T-helper 1 cell treated with Interleukin-12 subunit alpha and Interleukin-12 subunit beta and Interleukin-4 antibody, amounts not matched to agents 30 μg/mL and 1 μg/mL, for 36 hours (primary cell): ENCODE data around the gene CTDSPL.

Experiments
- H3K27ac Mint-ChIP-seq: one replicate; pipeline ENCODE4 v1.8.0; 2021; ENCODE audit warnings: mild to moderate bottlenecking, mixed read lengths
- H3K27me3 Mint-ChIP-seq: one replicate; pipeline ENCODE4 v1.8.0; 2021; ENCODE audit warnings: low read depth, mixed read lengths
- H3K36me3 Mint-ChIP-seq: one replicate; pipeline ENCODE4 v1.8.0; 2021; ENCODE audit warnings: low read depth, mixed read lengths
- H3K4me1 Mint-ChIP-seq: one replicate; pipeline ENCODE4 v1.8.0; 2021; ENCODE audit warnings: low read depth, mixed read lengths
- H3K4me3 Mint-ChIP-seq: one replicate; pipeline ENCODE4 v1.8.0; 2021; ENCODE audit warnings: mild to moderate bottlenecking, moderate library complexity, mixed read lengths
- H3K9me3 Mint-ChIP-seq: one replicate; pipeline ENCODE4 v1.8.0; 2021; ENCODE audit warnings: mixed read lengths

The CTDSPL gene

DNA sequence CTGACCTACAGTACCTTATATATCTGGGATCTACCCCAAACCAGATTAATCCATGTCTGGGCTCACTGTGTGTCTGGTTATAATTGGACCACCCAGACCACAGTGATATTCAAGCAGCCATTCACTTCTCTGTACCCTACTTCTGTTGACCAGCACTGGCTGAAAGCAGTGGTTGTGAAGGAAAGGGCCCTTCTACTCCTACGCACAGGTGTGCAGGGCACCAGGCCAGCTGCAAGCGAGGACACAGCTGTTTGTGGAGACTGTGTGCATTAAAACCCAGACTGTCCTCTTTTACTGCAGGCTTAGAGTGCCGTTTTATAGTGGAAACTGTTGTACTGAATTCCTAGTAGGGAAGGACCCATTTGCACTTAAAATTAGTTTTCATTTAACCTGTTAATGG, 29.5 kb downstream of the CTDSPL start:
- peaks cover 15% of the 10 kb centered on the region for H3K27me3 Mint-ChIP-seq
- H3K4me1 Mint-ChIP-seq: no peaks in the 10 kb centered on the region
- H3K27ac Mint-ChIP-seq: no peak overlapping the region
- H3K36me3 Mint-ChIP-seq: no peaks in the 10 kb centered on the region
- H3K4me3 Mint-ChIP-seq: no peak overlapping the region
- H3K9me3 Mint-ChIP-seq: no peaks in the 10 kb centered on the region

DNA sequence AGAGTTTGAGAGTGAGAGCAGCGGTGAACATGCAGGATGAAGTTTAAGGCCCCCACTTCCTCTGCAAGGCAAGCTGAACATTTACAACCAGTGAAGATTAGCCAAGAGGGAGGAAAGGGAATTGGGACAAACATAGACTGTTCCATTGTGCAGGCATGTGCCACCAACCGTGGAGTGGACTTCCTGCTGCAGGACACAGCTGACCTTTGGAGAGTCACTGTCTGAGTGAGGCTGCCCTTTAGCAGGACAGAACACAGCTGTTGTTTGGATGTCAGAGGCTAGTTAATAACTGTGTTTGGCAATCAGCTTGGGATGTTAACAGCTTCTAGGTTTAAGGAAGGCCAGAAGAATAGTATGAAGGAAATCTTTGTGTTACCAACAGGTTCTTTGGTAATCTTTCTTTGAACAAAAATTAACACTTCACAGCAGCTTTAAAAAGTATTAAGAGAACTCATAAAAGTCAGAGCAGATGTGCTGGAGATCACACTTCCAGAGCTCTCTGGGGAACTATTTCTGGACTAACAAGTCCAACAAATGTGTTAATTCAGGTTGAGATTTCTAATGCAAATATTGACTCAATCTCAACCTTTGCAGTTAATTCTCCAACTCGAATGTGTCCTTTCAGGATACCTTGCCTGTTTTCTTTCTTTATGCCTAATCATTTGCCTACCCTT, 31.4 kb downstream of the CTDSPL start:
- Mint-ChIP-seq H3K27me3 (peaks cover 16% of the 10 kb centered on the region), H3K4me1 (no peaks in the 10 kb centered on the region), H3K4me3 (no peak overlapping the region), H3K9me3 (no peaks in the 10 kb centered on the region), H3K27ac (no peak overlapping the region), H3K36me3 (no peaks in the 10 kb centered on the region)

DNA sequence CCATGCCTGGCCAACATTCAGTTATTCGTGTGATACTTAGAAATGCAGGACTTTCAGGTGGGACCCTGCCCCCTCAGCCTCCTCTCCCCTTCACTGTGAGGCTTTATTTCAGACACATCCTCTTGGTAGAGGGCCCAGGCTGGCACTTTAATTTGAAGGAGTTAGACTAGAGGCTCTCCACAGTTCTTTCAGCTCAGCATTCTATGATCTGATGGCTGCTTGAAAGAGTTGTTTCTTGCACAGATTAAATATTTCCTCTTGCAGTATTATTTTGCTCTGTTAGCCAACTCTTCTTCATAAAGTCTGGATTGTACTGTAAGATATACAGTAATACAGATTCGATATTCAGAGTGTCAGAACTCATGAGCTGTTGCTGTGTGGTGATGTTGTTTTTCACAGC, 35.1 kb downstream of the CTDSPL start:
- Mint-ChIP-seq H3K27me3 (peaks cover 16% of the 10 kb centered on the region), H3K4me1 (peaks cover 18% of the 10 kb centered on the region), H3K4me3 (no peak overlapping the region), H3K36me3 (no peaks in the 10 kb centered on the region), H3K9me3 (no peaks in the 10 kb centered on the region), H3K27ac (no peak overlapping the region)

DNA sequence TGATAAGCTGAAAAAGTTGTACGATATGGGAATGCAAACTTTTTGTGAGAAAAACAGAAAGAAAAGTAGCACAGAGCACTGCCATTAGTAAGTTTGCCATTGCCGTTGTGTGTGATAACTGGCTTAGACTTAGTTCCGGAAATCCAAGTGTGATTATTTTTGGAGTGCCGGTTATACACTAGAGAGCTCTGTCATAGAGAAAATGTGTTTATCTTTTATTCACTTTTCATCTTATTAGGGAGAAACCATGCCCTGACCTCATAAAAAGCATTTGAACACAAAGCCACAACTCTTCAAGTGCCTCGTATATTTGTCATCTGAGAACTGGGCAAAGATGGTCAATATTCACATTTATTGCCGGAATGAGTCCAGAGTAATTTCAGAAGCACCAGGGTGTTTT, 36.1 kb downstream of the CTDSPL start:
- peaks cover 27% of the 10 kb centered on the region for H3K4me1 Mint-ChIP-seq
- H3K27me3 Mint-ChIP-seq: peaks cover 13% of the 10 kb centered on the region
- no peak overlapping the region for H3K27ac Mint-ChIP-seq
- H3K9me3 Mint-ChIP-seq: no peaks in the 10 kb centered on the region
- H3K4me3 Mint-ChIP-seq: no peak overlapping the region
- H3K36me3 Mint-ChIP-seq: peaks cover under 1% of the 10 kb centered on the region

DNA sequence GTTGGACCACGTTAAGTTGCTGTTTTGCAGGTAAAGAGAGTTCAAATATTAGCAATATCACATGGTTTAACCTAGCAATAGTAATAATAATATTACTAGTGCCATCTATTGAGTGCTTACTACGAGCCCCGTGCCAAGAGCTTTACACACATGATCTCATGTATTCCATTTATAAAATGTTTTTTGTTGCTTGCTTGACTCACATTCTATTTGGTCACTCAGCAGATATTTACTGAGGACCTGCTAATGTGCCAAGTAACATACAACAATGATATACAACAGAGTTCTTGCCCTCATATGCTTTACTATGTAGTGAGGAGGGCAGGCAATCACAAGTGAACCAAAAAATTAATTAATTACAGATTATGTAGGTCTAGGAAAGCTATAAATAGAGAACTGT, 36.7 kb downstream of the CTDSPL start:
- Mint-ChIP-seq H3K4me1 (peaks cover 34% of the 10 kb centered on the region), H3K27me3 (peaks cover 10% of the 10 kb centered on the region), H3K9me3 (no peaks in the 10 kb centered on the region), H3K27ac (no peak overlapping the region), H3K36me3 (peaks cover 3% of the 10 kb centered on the region), H3K4me3 (no peak overlapping the region)

DNA sequence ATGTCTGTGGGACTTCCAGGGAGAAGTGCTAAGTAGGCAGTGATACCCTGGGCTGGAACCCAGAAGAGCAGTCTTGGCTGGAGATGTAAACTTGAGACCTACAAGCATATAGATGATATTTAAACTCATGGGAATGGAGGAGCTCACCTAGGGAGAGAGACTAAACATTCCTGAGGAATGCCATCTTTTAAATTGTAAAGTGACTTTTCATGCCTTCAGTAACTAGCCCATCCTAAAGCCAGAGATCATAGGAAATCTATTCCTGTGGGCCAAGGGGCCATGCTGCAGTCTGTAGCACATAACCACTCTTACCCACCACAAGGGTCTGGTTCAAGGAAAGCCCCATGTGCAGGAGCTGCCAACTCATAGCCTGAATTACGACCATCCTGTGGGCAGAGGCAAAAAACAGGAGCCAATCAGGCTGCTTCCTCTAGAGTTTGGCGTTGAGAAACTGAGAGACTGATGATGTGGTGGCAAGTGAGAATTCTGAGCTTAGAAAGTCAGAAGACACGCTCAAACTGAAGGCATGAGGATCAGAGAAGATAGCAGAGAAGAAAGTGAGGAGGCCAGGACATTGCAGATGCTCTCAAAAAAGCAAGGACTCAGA, 37.5 kb downstream of the CTDSPL start:
- Mint-ChIP-seq H3K27me3 (peaks cover 8% of the 10 kb centered on the region), H3K4me1 (peaks cover 41% of the 10 kb centered on the region), H3K4me3 (no peak overlapping the region), H3K36me3 (peaks cover 3% of the 10 kb centered on the region), H3K27ac (no peak overlapping the region), H3K9me3 (no peaks in the 10 kb centered on the region)

DNA sequence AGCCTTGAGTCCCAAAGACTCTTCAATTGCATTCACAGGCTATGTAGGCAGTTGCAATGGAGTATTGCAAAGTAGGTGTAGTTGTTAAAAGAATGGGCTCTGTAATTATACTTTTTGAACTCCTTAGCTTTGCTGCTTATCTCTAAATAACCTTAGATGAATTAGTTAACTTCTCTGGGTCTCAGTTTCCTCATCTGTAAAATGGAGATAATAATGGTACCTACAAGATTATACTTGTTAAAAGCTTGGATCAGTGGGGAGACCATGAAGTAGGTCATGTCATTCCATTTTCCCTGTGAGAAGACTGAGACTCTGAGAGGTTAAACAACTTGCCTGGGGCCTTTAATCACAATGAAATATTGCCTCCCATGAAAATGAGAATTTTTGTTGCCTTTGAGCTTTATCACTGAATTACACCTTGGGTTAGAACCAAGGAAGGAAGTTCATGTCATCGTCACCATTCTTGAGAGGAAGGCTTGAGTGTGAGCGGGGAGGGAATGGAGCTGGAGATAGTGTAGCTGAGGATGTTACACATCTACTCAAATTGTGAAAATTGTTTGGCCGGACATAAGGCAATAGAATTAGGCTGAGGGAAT, 38.1 kb downstream of the CTDSPL start:
- Mint-ChIP-seq H3K36me3 (peaks cover 3% of the 10 kb centered on the region), H3K9me3 (no peaks in the 10 kb centered on the region), H3K27me3 (peaks cover 4% of the 10 kb centered on the region), H3K27ac (no peak overlapping the region), H3K4me1 (peaks cover 46% of the 10 kb centered on the region), H3K4me3 (no peak overlapping the region)

DNA sequence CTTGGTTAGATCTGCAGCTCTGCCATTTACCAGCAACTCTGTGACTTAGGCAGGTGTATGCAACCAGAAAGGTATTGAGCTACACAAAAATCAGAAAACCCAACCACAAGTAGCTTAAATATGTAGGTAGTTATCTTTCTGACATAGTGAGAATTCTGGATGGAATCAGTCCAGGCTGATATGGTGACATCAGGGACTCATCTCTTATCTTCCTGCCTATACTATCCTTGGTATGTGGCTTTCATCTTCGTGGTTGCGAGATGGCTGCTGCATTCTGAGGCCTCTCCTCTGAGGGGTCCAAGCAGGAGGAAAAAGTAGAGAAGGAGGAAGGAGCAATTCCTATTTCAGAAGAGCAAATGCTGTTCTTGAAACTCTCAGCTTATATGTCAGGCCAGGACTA, 40.0 kb downstream of the CTDSPL start:
- peaks cover 3% of the 10 kb centered on the region for H3K36me3 Mint-ChIP-seq
- no peak overlapping the region for H3K4me3 Mint-ChIP-seq
- no peaks in the 10 kb centered on the region for H3K27me3 Mint-ChIP-seq
- no peaks in the 10 kb centered on the region for H3K9me3 Mint-ChIP-seq
- H3K27ac Mint-ChIP-seq: no peak overlapping the region
- peaks cover 58% of the 10 kb centered on the region for H3K4me1 Mint-ChIP-seq

DNA sequence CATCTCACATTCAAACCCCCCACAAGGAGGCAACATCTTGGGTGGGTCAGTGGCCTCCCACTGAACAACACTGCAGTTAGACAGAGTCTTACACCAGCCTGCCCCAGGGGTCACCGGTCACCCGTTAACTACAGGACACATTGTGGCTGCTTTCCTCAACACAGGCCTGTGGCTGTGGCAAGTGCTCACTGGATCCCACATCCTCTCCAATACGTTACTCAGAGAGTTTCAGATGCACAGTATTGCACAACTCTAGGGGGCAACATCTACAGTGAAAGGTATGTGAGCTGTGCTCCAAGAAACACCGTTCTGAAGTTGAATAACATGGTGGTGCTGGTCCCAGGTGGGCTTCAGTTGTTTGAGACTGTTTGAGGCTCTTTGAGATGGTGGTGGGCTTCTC, 41.0 kb downstream of the CTDSPL start:
- H3K4me3 Mint-ChIP-seq: peak overlapping the region; percentile 53
- H3K36me3 Mint-ChIP-seq: peaks cover 3% of the 10 kb centered on the region
- H3K27me3 Mint-ChIP-seq: no peaks in the 10 kb centered on the region
- peaks cover 68% of the 10 kb centered on the region for H3K4me1 Mint-ChIP-seq
- peak overlapping the region; percentile 71 for H3K27ac Mint-ChIP-seq
- H3K9me3 Mint-ChIP-seq: no peaks in the 10 kb centered on the region

DNA sequence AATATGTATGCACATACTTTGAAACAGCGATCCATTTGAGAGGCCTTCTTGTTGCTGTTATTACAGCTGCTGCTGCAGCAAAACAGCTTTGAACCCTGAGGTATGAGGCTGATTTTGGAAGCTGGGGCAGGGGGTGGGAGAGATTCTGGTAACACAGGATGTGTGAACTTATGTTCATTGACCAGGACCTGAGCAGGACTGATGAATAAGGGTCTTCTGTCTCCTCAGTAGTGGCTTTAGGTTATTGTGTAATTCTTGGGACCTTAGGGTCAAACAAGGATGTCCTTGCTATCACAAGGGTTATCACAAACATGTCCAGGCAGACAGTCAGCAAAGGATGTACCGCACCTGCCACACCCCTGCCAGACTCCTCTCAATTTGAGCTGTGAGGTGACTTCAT, 41.6 kb downstream of the CTDSPL start:
- peaks cover 3% of the 10 kb centered on the region for H3K36me3 Mint-ChIP-seq
- no peaks in the 10 kb centered on the region for H3K27me3 Mint-ChIP-seq
- H3K4me3 Mint-ChIP-seq: peak overlapping the region; percentile 53
- peak overlapping the region; percentile 71 for H3K27ac Mint-ChIP-seq
- H3K9me3 Mint-ChIP-seq: no peaks in the 10 kb centered on the region
- H3K4me1 Mint-ChIP-seq: peaks cover 74% of the 10 kb centered on the region

DNA sequence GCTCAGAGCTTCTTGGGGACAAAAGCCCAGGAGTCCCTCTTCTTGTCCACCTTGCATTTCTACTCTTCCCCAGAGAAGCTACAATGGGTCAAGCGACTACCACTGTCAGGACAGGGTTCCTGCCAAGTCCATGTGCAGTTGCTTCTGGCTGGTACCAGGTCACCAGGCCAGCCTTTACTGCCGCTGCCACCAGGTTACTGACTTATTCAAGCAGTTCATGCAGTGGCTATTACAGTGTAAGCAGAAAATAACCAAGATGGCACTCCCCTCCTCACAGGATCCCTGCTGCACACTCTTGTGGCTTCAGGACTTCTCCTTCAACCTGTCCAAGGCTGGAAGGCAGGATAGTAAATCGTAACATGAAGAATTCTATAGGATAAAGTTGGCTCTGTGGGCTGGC, 42.1 kb downstream of the CTDSPL start:
- Mint-ChIP-seq H3K27me3 (no peaks in the 10 kb centered on the region), H3K36me3 (peaks cover 3% of the 10 kb centered on the region), H3K4me1 (peaks cover 79% of the 10 kb centered on the region), H3K9me3 (no peaks in the 10 kb centered on the region), H3K4me3 (no peak overlapping the region), H3K27ac (peak overlapping the region; percentile 21)

DNA sequence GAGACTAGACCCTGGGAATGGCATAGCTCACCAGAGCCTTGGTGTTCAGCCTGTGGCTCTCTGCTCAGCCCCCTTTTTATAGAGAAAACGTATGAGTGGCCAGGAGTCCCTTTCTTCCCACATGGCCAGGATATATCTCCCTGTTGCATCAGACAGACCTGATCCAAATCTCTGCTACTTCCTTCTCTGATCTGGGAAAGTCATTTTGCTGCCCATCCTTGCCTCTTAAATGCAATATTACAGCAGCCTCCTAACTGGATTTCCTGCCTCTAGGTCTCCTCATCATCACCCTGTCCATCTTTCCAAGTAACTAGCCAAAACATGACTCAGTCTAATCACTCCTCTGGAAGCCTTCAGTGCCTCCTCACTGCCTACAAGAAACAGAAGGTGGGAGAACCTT, 42.9 kb downstream of the CTDSPL start:
- Mint-ChIP-seq H3K27me3 (no peaks in the 10 kb centered on the region), H3K36me3 (peaks cover 3% of the 10 kb centered on the region), H3K4me3 (no peak overlapping the region), H3K27ac (no peak overlapping the region), H3K4me1 (peaks cover 76% of the 10 kb centered on the region), H3K9me3 (no peaks in the 10 kb centered on the region)

DNA sequence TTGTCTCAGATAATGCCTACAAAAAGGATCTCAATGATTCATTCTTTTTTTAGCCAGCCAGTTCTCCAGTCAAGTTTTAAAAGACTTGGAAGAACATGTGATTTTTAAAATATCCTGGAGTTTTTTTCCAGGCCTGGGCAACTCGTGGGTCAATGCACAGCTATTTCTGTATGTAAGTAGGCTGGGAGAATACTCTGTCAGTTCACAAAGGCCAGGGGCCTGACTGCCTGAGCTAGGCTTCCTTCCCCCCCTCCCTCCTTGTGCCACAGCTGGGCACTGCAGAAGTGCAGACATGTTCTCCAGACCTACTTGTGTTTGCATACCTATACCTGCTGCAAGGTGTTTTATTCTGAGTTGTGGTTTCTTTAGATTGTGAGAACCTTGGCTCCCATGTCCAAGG, 43.7 kb downstream of the CTDSPL start:
- Mint-ChIP-seq H3K27ac (no peak overlapping the region), H3K4me1 (peaks cover 71% of the 10 kb centered on the region), H3K27me3 (no peaks in the 10 kb centered on the region), H3K4me3 (no peak overlapping the region), H3K36me3 (peaks cover 3% of the 10 kb centered on the region), H3K9me3 (no peaks in the 10 kb centered on the region)

DNA sequence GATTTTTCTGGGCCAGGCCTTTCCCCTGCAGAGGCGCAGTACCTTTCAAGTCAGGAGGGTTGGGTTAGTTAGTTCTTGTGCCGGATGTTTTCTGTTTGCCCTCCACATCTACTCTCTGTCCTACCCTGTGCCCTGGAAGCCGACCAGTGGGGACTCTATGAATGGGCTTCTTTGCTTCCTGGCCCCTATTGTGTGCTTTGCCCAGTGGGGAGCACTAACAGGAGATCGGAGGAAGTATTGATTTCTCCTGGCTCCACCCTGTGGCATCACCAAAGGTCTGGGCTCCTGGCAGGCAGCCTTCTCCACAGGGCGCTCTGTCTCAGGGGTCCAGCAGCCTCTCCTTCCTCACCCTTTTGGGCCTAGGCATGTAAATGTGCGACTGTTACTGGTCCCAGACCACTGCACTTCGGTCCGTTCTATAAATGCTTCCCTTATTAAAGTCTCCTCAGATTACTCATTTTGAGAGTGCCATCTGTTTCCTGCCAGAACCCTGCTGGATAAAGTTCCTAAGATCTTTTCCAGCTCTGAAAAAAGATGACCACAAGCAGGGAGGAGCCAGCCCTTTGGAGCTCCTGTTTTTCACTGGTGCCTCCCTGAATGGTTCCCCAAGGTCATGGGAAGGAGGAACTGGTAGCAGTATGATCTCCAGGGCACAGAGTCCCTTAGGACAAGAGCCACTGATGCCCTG, 44.5 kb downstream of the CTDSPL start:
- Mint-ChIP-seq H3K36me3 (peaks cover 3% of the 10 kb centered on the region), H3K4me1 (peaks cover 71% of the 10 kb centered on the region), H3K27me3 (peaks cover 1% of the 10 kb centered on the region), H3K9me3 (no peaks in the 10 kb centered on the region), H3K4me3 (peak overlapping the region; percentile 27), H3K27ac (peak overlapping the region; percentile 32)
